ES-I3 (cell line): ENCODE results near the gene FGD3.

Experiments
- H3K36me3 ChIP-seq: 2 replicates; pipeline ENCODE4 v1.6.1; 2013; ENCODE audit warnings: mild to moderate bottlenecking, low read length, control low read depth, moderate library complexity; ENCODE audit not compliant: insufficient read depth
- H3K4me1 ChIP-seq: 2 replicates; pipeline ENCODE4 v1.6.1; 2013; ENCODE audit warnings: mild to moderate bottlenecking, control low read depth, low read length; ENCODE audit not compliant: insufficient read depth
- H3K9ac ChIP-seq: 2 replicates; pipeline ENCODE4 v1.6.1; 2013; ENCODE audit warnings: low read depth, mild to moderate bottlenecking, low read length, moderate library complexity
- H3K9me3 ChIP-seq: 2 replicates; pipeline ENCODE4 v1.6.1; 2013; ENCODE audit warnings: mild to moderate bottlenecking, low read length, moderate library complexity; ENCODE audit not compliant: control insufficient read depth, insufficient read depth

The FGD3 gene

DNA sequence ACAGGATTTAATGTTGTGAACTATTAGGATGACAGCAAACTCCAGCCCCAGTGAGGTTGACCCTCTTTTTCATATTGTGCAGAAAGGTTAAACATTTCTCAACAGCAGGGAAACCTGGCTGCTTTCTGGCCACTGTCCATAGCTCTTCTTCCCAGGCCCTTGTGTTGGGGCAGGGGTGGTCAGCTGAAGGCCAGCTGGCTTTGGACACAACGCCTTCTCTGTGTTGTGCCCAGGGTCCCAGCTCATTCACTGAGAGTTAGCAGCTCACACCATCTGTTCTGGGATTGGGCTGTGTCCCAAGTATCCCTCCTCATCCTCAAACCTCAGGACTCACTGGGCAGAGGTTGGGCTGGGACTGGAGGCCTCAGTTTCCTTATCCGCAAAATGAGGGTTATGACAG is 1.3 kb downstream of the FGD3 start:
- Histone ChIP-seq H3K4me1 (no peaks in the 10 kb centered on the region), H3K9me3 (0 out of 2 replicates have a peak, but pooled peaks cover 3% of the 10 kb centered on the region), H3K9ac (no peak overlapping the region), H3K36me3 (no peaks in the 10 kb centered on the region)

DNA sequence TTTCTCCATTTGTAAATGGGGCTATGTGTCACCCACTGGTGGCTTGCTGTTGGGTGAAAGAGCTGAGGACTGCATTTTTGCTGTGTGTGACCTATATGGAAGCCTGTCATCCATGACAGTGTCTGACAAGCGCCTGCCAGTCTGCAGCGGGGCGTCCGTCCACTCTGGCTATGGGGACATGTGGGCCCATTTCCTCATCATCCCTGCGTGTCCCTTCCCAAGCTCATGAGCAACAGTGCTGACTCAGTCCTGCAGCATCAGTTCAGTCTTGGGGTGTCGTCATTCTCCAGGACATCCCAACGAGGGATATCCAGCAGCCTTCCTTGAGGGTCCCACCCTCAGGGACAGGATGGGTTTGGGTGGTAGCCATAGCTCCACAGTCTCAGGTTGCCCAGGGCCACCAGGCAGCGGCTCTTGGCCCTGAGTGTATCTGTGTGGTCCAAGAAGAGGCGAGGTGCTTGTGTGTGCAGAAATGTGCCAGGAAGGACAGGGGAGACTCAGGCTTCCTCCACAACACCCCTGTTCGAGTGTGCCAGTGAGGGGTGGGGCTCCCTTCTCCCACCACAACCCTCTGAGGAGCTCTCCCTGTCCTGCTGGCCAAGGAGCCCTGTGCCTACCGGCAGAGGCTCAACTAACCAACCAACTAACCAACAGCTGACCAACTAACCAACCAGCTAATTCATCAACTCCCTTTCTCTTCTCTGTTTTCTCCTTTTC is 2.1 kb downstream of the FGD3 start:
- Histone ChIP-seq H3K9ac (no peak overlapping the region), H3K9me3 (0 out of 2 replicates have a peak, but pooled peaks cover 3% of the 10 kb centered on the region), H3K36me3 (no peaks in the 10 kb centered on the region), H3K4me1 (no peaks in the 10 kb centered on the region)

DNA sequence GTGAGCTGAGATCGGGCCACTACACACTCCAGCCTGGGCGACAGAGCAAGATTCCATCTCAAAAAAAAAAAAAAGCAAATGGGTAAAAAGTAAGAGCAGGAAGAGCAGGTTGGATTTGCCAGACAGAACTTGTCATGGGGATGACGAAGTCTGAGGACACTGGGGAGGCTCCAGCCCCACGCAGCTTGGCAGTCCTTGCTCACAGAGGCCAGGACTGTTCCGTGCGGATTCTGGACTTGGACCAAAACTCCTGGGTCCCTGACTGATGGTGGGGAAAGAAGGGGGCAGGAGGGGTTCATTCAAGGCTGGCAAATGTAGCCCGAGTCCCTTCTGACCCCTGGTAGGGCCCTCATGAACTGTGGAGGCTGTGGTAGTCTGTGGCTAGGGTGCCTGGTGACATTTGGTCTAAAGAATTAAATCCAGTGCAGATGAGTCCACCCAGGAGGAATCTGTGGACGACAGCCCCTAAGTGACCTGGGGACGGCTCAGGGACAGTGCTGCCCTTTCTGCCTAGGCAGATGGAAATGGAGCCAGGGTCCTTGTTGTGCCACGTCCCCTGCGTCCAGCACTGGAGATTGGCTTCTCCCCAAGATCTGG is 3.1 kb downstream of the FGD3 start:
- no peaks in the 10 kb centered on the region for H3K4me1 ChIP-seq
- no peak overlapping the region for H3K9ac ChIP-seq
- 0 out of 2 replicates have a peak, but pooled peaks cover 3% of the 10 kb centered on the region for H3K9me3 ChIP-seq
- H3K36me3 ChIP-seq = no peaks in the 10 kb centered on the region

DNA sequence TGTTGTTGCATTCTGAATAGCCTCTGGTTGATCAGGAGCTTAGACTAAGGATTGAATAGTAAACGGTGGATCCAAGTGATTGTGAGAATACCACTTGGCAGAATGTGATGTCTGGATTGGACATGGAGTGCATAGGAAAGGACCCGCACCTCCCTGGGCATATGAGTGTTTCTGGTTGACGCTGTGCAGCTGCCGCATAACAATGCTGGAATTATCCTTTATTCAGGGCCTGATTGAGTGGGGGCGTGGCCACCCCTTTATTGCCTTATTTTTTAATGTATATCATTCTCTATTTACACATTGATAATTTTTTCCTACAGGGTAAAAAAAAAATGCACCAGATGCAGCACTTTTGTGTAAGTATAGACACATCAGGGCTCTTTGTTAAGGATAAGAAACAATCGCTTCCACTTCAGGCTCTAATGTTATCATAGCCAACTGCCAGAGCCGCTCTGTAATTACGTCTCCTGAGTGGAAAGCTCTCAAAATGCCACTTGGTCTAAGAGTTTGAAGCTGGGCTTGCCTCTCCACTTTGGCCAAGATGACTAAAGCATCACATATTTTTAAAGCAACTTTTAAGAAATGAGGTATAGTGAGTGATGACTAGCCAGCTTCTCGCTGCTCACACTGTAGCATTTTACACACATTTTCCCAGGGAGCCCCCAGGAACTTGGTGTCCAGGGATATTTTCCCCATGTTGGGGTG is 5.7 kb downstream of the FGD3 start:
- Histone ChIP-seq H3K4me1 (no peaks in the 10 kb centered on the region), H3K9ac (no peak overlapping the region), H3K36me3 (no peaks in the 10 kb centered on the region), H3K9me3 (no peaks in the 10 kb centered on the region)

DNA sequence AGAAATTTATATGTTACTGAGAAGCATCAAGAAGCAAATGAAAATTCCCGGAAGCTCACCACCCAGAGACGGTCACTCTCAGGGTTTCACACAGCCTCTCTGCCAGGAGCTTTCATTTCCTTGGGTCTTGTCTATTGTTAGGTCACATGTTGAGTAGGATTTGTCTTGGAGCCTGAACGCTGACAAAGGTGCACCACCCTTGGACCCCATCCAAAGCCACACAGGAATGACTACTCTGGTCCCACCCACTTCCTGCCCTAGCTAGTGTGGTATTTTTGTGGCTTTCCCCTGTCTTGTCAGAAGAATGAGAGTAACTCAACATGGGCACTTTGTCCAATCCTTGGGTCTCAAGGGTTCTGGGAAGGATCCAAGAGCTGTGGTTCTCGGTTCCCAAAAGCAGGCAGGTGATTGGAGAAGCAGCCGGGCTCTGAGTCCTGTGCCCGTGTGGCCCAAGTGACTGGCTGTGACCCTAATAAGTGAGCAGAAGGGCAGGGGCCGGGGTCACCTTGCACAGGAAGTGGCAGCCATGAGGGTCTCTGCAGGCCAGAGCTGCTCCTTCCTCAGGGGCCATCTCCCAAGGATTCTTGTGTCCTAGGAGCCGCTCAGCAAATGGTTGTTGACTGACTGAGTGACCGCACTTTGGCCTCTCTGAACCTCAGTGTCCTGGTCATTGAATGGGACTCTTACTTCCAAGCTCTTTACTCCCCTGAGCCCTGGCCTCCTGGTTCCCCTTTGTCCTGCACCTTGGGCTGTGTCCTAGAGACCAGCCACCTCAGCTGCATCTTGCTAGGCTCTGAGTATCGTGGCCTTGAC is 6.9 kb downstream of the FGD3 start:
- Histone ChIP-seq H3K4me1 (no peaks in the 10 kb centered on the region), H3K9me3 (no peaks in the 10 kb centered on the region), H3K36me3 (no peaks in the 10 kb centered on the region), H3K9ac (no peak overlapping the region)

DNA sequence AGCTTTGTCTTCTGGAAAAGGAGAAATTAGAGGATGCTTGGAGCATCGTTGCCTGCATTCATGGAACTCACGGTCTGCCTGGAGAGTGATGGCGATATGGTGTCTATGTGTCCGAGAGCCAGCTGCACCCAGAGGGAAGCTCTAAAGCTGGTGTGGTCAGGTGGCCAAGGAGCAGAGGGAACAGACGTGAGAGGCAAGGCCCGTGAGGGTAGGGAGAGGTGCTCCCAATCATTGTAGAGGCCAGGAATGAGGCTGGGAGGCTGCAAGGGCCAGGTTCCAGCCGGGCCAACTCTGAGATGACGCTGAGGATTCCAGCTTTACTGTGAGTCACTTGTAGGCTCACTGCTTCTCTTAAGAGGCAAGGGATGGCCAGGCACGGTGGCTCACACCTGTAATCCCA is 7.6 kb downstream of the FGD3 start:
- no peaks in the 10 kb centered on the region for H3K4me1 ChIP-seq
- no peaks in the 10 kb centered on the region for H3K36me3 ChIP-seq
- no peaks in the 10 kb centered on the region for H3K9me3 ChIP-seq
- H3K9ac ChIP-seq = no peak overlapping the region

DNA sequence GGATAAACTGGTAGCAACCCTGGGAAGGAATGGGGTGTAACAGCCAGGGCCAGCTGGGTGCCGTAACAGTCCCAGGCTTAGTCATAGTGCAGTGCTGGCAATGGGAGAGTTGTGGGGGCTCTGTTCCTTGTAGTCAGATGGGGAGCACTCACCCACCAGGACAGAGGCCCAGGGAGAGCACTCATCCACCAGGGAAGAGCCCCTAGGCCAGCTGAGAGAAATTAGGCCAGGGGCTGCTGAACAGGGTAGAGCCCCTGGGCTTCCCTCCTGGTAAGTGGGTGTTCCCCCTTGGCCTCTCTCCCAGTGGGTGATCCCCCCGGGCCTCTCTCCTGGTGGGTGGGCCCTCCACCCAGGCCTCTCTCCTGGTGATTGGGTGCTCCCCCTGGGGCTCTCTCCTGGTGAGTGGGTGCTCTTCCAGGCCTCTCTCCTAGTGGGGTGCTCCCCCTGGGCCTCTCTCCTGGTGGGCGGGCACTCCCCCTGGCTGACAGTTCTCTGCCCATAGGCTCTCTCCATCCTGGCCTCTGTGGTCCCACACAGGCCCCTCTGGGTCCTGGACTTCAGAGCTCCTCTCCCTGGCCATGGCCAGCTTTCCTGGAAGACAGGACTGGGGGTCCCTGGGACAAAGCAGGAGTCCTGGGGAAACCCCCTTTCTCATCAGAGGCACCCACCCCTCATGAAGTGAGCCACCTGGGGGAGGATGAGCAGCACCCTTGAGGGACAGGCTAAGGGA is 13.4 kb downstream of the FGD3 start:
- H3K9ac ChIP-seq = no peak overlapping the region
- H3K36me3 ChIP-seq = no peaks in the 10 kb centered on the region
- peaks cover 9% of the 10 kb centered on the region; the same call in 1 of the 2 replicates for H3K9me3 ChIP-seq
- H3K4me1 ChIP-seq = peaks cover 3% of the 10 kb centered on the region; the same call in 1 of the 2 replicates

DNA sequence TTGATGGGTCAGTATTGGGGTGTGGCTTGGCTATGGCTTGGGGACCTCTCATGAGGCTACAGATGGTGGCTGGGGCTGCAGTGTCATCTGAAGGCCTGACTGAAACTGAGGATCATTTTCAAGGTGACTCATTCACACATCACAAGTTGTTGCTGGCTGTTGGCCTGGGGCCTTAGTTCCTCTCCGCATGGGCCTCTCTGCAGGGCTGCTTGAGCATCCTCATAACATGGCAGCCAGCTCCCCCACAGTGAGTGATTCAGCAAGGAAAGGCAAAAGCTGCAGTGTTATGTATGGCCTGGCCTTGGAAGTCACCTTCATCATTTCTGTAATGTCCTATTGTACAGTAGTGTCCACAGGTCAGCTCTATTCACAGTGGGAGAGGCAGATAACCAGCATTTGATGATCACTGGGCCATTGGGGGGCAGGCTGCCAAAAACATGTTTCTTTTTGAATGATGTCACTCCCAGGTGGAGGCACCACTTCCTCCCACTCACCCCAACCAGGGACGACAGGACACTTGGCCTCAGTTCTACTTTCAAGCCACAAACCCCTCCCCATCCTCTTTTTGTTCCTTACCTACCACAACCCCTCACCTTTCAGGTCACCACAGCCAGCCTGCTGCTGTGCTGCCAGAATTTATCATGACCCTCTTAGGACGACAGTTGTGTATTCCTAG is 14.4 kb downstream of the FGD3 start:
- peaks cover 9% of the 10 kb centered on the region; the same call in 1 of the 2 replicates for H3K9me3 ChIP-seq
- H3K36me3 ChIP-seq = no peaks in the 10 kb centered on the region
- H3K9ac ChIP-seq = no peak overlapping the region
- H3K4me1 ChIP-seq = peaks cover 3% of the 10 kb centered on the region; the same call in 1 of the 2 replicates

DNA sequence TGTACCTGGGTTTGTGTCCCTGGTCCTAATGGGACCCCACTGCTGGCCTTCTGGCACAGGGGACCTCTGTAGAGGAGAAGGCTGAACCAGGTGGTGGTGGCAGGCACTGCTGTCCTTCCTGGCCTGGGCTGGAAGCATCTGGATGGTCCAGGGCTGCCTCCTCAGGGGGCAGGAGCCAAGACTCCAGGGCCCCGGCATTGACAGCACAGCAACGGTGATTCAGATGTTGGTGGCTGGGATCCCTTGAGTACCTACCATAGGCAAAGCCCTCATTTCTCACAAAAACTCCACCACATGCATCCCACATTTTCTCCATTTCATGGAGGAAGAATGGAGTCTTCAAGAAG is 15.0 kb downstream of the FGD3 start:
- no peak overlapping the region for H3K9ac ChIP-seq
- H3K9me3 ChIP-seq = peaks cover 9% of the 10 kb centered on the region; the same call in 1 of the 2 replicates
- peaks cover 5% of the 10 kb centered on the region; the same call in 1 of the 2 replicates for H3K4me1 ChIP-seq
- no peaks in the 10 kb centered on the region for H3K36me3 ChIP-seq

DNA sequence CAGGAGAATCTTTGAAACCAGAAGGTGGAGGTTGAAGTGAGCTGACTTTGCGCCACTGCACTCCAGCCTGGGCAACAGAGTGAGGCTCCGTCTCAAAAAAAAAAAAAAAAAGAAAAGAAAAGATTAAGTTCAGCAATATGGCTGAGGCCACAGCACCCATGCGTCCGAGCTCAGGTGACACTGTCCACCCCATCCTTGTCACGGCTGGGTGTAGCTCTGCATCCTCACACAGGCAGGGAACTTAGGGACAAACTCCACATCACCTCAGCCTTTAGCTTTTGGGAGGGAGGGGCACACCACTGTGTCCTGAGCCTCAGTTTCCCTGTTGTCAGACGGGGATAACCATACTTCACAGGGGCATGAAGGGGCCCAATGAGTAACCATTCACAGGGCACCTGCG is 15.5 kb downstream of the FGD3 start:
- H3K9me3 ChIP-seq = peaks cover 9% of the 10 kb centered on the region; the same call in 1 of the 2 replicates
- peaks cover 6% of the 10 kb centered on the region; the same call in 1 of the 2 replicates for H3K4me1 ChIP-seq
- H3K36me3 ChIP-seq = no peaks in the 10 kb centered on the region
- no peak overlapping the region for H3K9ac ChIP-seq

DNA sequence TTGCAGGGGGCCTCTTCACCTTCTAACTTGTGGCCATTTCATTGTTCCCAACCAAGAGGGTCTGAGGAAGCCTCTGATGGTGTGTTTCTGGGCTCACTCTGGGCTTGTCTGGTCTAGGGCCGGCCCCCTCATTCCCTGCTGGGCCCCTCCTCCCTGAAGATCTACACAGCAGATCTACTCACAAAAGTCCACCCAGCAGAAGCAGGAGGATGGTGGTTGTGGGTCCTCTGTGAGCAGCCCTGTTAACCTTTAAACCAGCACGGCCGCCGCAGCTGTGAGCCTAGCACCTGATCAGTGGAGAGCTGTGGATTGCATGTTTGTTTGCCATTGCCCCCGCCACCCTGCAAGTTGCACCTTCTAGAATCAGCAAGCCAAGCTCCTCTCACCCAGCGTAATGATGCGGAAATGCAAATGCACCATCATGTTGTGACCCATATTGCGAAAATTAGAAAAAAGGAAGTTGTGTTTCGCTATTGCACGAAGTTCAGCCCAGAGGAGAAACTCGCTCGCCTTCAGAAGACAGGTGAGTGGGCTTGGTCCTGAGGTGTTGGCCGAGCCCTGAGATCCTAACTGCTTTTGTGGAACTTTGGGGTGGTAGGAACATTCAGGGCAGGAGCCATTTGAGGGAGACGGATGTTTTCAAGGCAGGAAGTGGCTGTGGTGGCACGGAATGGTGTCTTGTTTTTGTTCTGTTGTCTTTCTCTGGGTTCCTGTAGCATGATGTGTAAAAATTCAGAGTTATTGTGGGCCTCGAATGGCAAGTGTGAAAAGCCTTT is 16.7 kb downstream of the FGD3 start:
- Histone ChIP-seq H3K9me3 (peaks cover 9% of the 10 kb centered on the region; the same call in 1 of the 2 replicates), H3K36me3 (no peaks in the 10 kb centered on the region), H3K4me1 (peaks cover 8% of the 10 kb centered on the region; the same call in 1 of the 2 replicates), H3K9ac (no peak overlapping the region)

DNA sequence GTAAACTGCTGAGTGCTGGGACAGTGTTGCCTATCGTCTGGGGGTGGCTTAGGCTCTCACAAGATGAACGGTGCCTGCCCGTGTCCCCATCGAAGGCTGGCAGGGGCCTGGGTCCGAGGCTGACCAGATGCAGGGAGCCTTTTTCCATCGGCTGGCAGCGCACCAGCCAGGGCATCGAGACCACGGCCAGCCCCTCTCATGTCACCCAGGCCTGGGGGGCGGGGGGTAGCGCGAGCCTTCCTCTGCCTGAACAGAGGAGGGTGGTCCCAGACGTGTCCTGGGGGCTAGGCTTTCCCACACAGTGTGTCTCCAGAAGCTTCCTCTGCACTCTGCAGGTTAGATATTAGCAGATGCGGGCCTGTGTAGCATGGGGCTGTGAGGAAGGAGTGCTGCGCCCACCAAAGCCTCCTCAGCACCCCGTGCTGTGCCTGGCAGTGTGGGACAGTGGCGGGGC is 17.3 kb downstream of the FGD3 start:
- Histone ChIP-seq H3K9ac (no peak overlapping the region), H3K4me1 (peaks cover 14% of the 10 kb centered on the region; the same call in 1 of the 2 replicates)

More for the DNA sequence above, 17.3 kb downstream of the FGD3 start:
- Histone ChIP-seq H3K36me3 (no peaks in the 10 kb centered on the region), H3K9me3 (peaks cover 9% of the 10 kb centered on the region; the same call in 1 of the 2 replicates)
